CD14-positive monocyte (primary cell): Measurements from ENCODE around the gene SERTAD3. TPM values are rescaled to one million over a fixed set of nuclear protein-coding genes. Genes with fewer than 3 reads are reported as not detected.

Experiments used
- DNase-seq, 3 donors: peaks; one replicate each; pipeline ENCODE4 v3.0.0-alpha.2; 2011 to 2022
- H2AFZ ChIP-seq: 2 replicates; pipeline ENCODE4 v1.6.0; 2012; ENCODE audit warnings: mild to moderate bottlenecking, low read depth, low read length, inconsistent platforms; ENCODE audit not compliant: insufficient read depth, poor library complexity, severe bottlenecking
- H3K27ac ChIP-seq, 2 donors: 1 replicate in 1 of 2; 2 replicates in 1 of 2; pipeline ENCODE4 v1.5.1; 2012 to 2013; ENCODE audit warnings: low read length in 2 of 2, control low read depth in 1 of 2, inconsistent platforms in 1 of 2, low read depth in 1 of 2, mild to moderate bottlenecking in 1 of 2
- H3K27me3 ChIP-seq, 2 donors: one replicate each; pipeline versions ENCODE4 v1.6.0 to v1.6.1; 2011 to 2013; ENCODE audit warnings: low read length in 2 of 2; ENCODE audit not compliant: control insufficient read depth in 2 of 2, insufficient read depth in 2 of 2
- H3K36me3 ChIP-seq, 2 donors: replicated peaks in 1 of 2; 1 replicate in 1 of 2; 2 replicates in 1 of 2; pipeline versions ENCODE4 v1.5.1 to v1.6.1; 2012 to 2013; ENCODE audit warnings: low read length in 2 of 2, control low read depth in 1 of 2, inconsistent platforms in 1 of 2, mild to moderate bottlenecking in 1 of 2; ENCODE audit not compliant: insufficient read depth in 2 of 2, control insufficient read depth in 1 of 2
- H3K4me1 ChIP-seq, 2 donors: 1 replicate in 1 of 2; 2 replicates in 1 of 2; pipeline versions ENCODE4 v1.5.1 to v1.6.1; 2012 to 2013; ENCODE audit warnings: low read length in 2 of 2, control low read depth in 1 of 2, inconsistent platforms in 1 of 2, mild to moderate bottlenecking in 1 of 2, moderate library complexity in 1 of 2; ENCODE audit not compliant: insufficient read depth in 2 of 2, control insufficient read depth in 1 of 2
- H3K4me2 ChIP-seq: replicated peaks from 2 replicates; pipeline ENCODE3; 2012; ENCODE audit warnings: low read length, moderate library complexity, mild to moderate bottlenecking; ENCODE audit not compliant: poor library complexity, severe bottlenecking; ENCODE audit errors: extremely low read depth
- H3K4me3 ChIP-seq, 3 experiments: fragments of 200-600 bp in 1 of 3; sonication (generic) in 1 of 3; replicated peaks in 1 of 3; 1 replicate in 2 of 3; 2 replicates in 1 of 3; pipeline ENCODE4 v1.5.1; 2011 to 2013; ENCODE audit warnings: low read length in 3 of 3, mild to moderate bottlenecking in 3 of 3, control low read depth in 2 of 3, low read depth in 2 of 3, inconsistent platforms in 1 of 3, moderate library complexity in 1 of 3
- H3K79me2 ChIP-seq: 2 replicates; pipeline ENCODE4 v1.6.0; 2012; ENCODE audit warnings: mild to moderate bottlenecking, control low read depth, inconsistent platforms, low read length, moderate library complexity; ENCODE audit not compliant: insufficient read depth
- H3K9ac ChIP-seq: 2 replicates; pipeline ENCODE4 v1.6.0; 2017; ENCODE audit warnings: low read length, mild to moderate bottlenecking; ENCODE audit not compliant: insufficient read depth, poor library complexity, severe bottlenecking
- H3K9me3 ChIP-seq, 2 donors: replicated peaks in 1 of 2; 1 replicate in 1 of 2; 2 replicates in 1 of 2; pipeline versions ENCODE4 v1.5.1 to v1.6.1; 2012 to 2013; ENCODE audit warnings: low read length in 2 of 2, control low read depth in 1 of 2; ENCODE audit not compliant: control insufficient read depth in 1 of 2, insufficient read depth in 1 of 2
- H4K20me1 ChIP-seq: 2 replicates; pipeline ENCODE4 v1.6.0; 2012; ENCODE audit warnings: mild to moderate bottlenecking, low read length, control low read depth, moderate library complexity; ENCODE audit not compliant: insufficient read depth
- H3K27ac Mint-ChIP-seq, 7 donors: one replicate each; pipeline ENCODE4 v1.8.0; 2020; ENCODE audit warnings: mild to moderate bottlenecking in 7 of 7, mixed read lengths in 7 of 7, moderate library complexity in 6 of 7, inconsistent platforms in 2 of 7
- H3K27me3 Mint-ChIP-seq, 3 donors: one replicate each; pipeline ENCODE4 v1.8.0; 2021 to 2022; ENCODE audit warnings: low read depth in 3 of 3, mild to moderate bottlenecking in 3 of 3, mixed read lengths in 3 of 3, moderate library complexity in 3 of 3, inconsistent platforms in 1 of 3
- H3K36me3 Mint-ChIP-seq, 2 donors: one replicate each; pipeline ENCODE4 v1.8.0; 2020; ENCODE audit warnings: mixed read lengths in 2 of 2, inconsistent platforms in 1 of 2, mild to moderate bottlenecking in 1 of 2
- H3K4me1 Mint-ChIP-seq: one replicate; pipeline ENCODE4 v1.8.0; 2020; ENCODE audit warnings: mild to moderate bottlenecking, mixed read lengths
- H3K4me3 Mint-ChIP-seq, 2 donors: one replicate each; pipeline ENCODE4 v1.8.0; 2020; ENCODE audit warnings: mild to moderate bottlenecking in 2 of 2, mixed read lengths in 2 of 2, moderate library complexity in 1 of 2
- H3K9me3 Mint-ChIP-seq, 7 donors: one replicate each; pipeline ENCODE4 v1.8.0; 2020 to 2022; ENCODE audit warnings: mixed read lengths in 7 of 7, mild to moderate bottlenecking in 6 of 7, moderate library complexity in 6 of 7, inconsistent platforms in 2 of 7
- CTCF ChIP-seq: fragments of 200-600 bp; IDR thresholded peaks from one replicate; pipeline ENCODE4 v1.8.0; 2022; ENCODE audit warnings: antibody characterized with exemption, mild to moderate bottlenecking
- WGBS: methylation state at CpG from one replicate; pipeline ENCODE4 v1.1.5; 2013; ENCODE audit warnings: missing lambda C conversion rate; ENCODE audit not compliant: insufficient coverage; 5-methylcytosine and 5-hydroxymethylcytosine counted together
- intact Hi-C, 2 donors: fragments of 100-400 bp; cut with micrococcal nuclease; formaldehyde crosslinking; loops; one replicate each; pipeline versions ENCODE4 v1.15.0 to v1.15.1; 2023
- polyA plus RNA-seq, 3 donors: library from polyadenylated mRNA; depleted of rRNA in 1 of 3; unstranded in 2 of 3; stranded (reverse) in 1 of 3; fragments of 300-500 nt in 2 of 3; fragments of >200 nt in 1 of 3; fragmentation: Illumina TruSeq in 2 of 3; gene quantifications; 1 replicate in 2 of 3; 2 replicates in 1 of 3; pipeline ENCODE4 v1.2.3, GENCODE V29; 2012 to 2021

Gene SERTAD3
- polyA plus RNA-seq, 3 donors: 30.4 to 57.2 (median 49.4) TPM

- Histone ChIP-seq H3K9ac (peak within 1 kb of the TSS; percentile 89), H4K20me1 (peaks cover 5% of the 10 kb centered on the region), H3K9me3 (no peaks in the 10 kb centered on the region), H3K27ac (peak within 1 kb of the TSS; percentile 91 to 96), H3K36me3 (no peaks in the 10 kb centered on the region), H3K79me2 (peaks cover 33% of the 10 kb centered on the region), H3K4me1 (peaks cover 57 to 70% of the 10 kb centered on the region in 2 donors), H3K4me2 (peak within 1 kb of the TSS; percentile 89), H3K4me3 (peak within 1 kb of the TSS; percentile 58 to 84 (median 62)), H2AFZ (peak within 1 kb of the TSS; percentile 60), H3K27me3 (peaks cover 13 to 24% of the 10 kb centered on the region in 2 donors)
- Mint-ChIP-seq H3K27me3 (peaks cover 26 to 33% (median 31%) of the 10 kb centered on the region in 3 donors), H3K9me3 (peaks cover 2 to 10% (median 6%) of the 10 kb centered on the region in 7 donors), H3K4me1 (peaks cover 60% of the 10 kb centered on the region), H3K27ac (peak within 1 kb of the TSS; percentile 93 to 99 (median 97)), H3K4me3 (peak within 1 kb of the TSS; percentile 90 to 96), H3K36me3 (peaks cover 10% of the 10 kb centered on the region in 2 donors)
- DNase-seq: peak; percentile 98 to 99 (median 98)
- TF ChIP-seq CTCF: no peak
- WGBS: under 1% methylated on average over 52 of the region's 54 CpGs
- intact Hi-C loops: loop anchor here (2.0 to 10.0 kb wide), 4 partner anchors 21 to 107 kb away; partner anchors contain the start of gene SERTAD3 (in 1 of the 2)
These were observed 21.6 kb upstream of the SERTAD3 start, which contains the start of gene BLVRB for GRCh38 chr19:40465557-40466218. BLVRB (minus strand) TSS chr19:40465745; CDS start chr19:40465688, 57 bp downstream.

GRCh38 chr19:40465025-40465556, 21.0 kb upstream of the SERTAD3 start:
- H3K36me3 Mint-ChIP-seq: peaks cover 10 to 11% of the 10 kb centered on the region in 2 donors
- Histone ChIP-seq H3K9ac (peak overlapping the region; percentile 89), H3K27me3 (peaks cover 13 to 24% of the 10 kb centered on the region in 2 donors), H3K4me2 (peak overlapping the region; percentile 89), H3K27ac (peak overlapping the region; percentile 91 to 96), H4K20me1 (peaks cover 5% of the 10 kb centered on the region), H3K4me3 (peak overlapping the region; percentile 58 to 84 (median 62)), H2AFZ (peak overlapping the region; percentile 60), H3K4me1 (peaks cover 59 to 71% of the 10 kb centered on the region in 2 donors), H3K9me3 (no peaks in the 10 kb centered on the region), H3K36me3 (no peaks in the 10 kb centered on the region), H3K79me2 (peaks cover 38% of the 10 kb centered on the region)
- no peak for TF ChIP-seq CTCF
- H3K4me3 Mint-ChIP-seq: peak overlapping the region; percentile 88 to 90
- H3K4me1 Mint-ChIP-seq: peaks cover 62% of the 10 kb centered on the region
- peak overlapping the region; percentile 93 to 99 (median 97) for H3K27ac Mint-ChIP-seq
- peaks cover 2 to 10% (median 6%) of the 10 kb centered on the region in 7 donors for H3K9me3 Mint-ChIP-seq
- 2% methylated on average over 10 of the region's 11 CpGs for WGBS
- intact Hi-C loops: loop anchor here (2.0 to 10.0 kb wide), 4 partner anchors 20 to 107 kb away; partner anchors contain the start of gene SERTAD3 (in 1 of the 2)
- peak; percentile 78 to 90 (median 89) for DNase-seq
- peaks cover 24 to 33% (median 27%) of the 10 kb centered on the region in 3 donors for H3K27me3 Mint-ChIP-seq
